ENCODE results near the gene USP40.
A peak's percentile ranks its signal among the peaks of the same experiment; 100 is the strongest.
"Not testable (repeated sequence)": the region's sequence is repeated elsewhere in the genome, so short reads cannot be mapped to it uniquely, and the experiment has no call there.

The USP40 gene

GRCh38 chr2:233566141-233566956, at the start of gene USP40:
TSS of gene USP40 (minus strand) at chr2:233566782. CDS start at chr2:233565554, 1,228 bp downstream.
- peak; percentile 91 for DNase-seq

- DNase-seq: no peak
These were observed 44.7 kb upstream of the USP40 start for GRCh38 chr2:233611284-233611683.

- DNase-seq: no peak
These were observed 39.1 kb upstream of the USP40 start for GRCh38 chr2:233605680-233606079.

- DNase-seq: no peak
These were observed 38.2 kb upstream of the USP40 start for GRCh38 chr2:233604826-233605225.

- DNase-seq: no peak
These were observed 36.9 kb upstream of the USP40 start for GRCh38 chr2:233603520-233603919.

- DNase-seq: no peak
These were observed 35.5 kb upstream of the USP40 start for GRCh38 chr2:233602076-233602475.

- DNase-seq: no peak
These were observed 33.8 kb upstream of the USP40 start for GRCh38 chr2:233600386-233600785.

GRCh38 chr2:233598952-233599351, 32.4 kb upstream of the USP40 start:
- DNase-seq: no peak

GRCh38 chr2:233597522-233597921, 30.9 kb upstream of the USP40 start:
- DNase-seq: no peak

- DNase-seq: no peak
These were observed 26.6 kb upstream of the USP40 start for GRCh38 chr2:233593201-233593600.

GRCh38 chr2:233592706-233593105, 26.1 kb upstream of the USP40 start:
- not testable (repeated sequence) for DNase-seq

GRCh38 chr2:233588400-233588799, 21.8 kb upstream of the USP40 start:
- no peak for DNase-seq

GRCh38 chr2:233584210-233584609, 17.6 kb upstream of the USP40 start:
- DNase-seq: no peak

GRCh38 chr2:233583217-233583965, 16.8 kb upstream of the USP40 start:
- DNase-seq: not testable (repeated sequence)

GRCh38 chr2:233577341-233577740, 10.8 kb upstream of the USP40 start:
- DNase-seq: not testable (repeated sequence)

GRCh38 chr2:233572468-233572867, 5.9 kb upstream of the USP40 start:
- DNase-seq: no peak

GRCh38 chr2:233571462-233571861, 4.9 kb upstream of the USP40 start:
- no peak for DNase-seq

GRCh38 chr2:233571001-233571400, 4.4 kb upstream of the USP40 start:
- no peak for DNase-seq

- no peak for DNase-seq
These were observed 869 bp downstream of the USP40 start for GRCh38 chr2:233565685-233566140.

- DNase-seq: no peak
These were observed 2.7 kb downstream of the USP40 start for GRCh38 chr2:233563663-233564430.

- DNase-seq: no peak
These were observed 9.5 kb downstream of the USP40 start for GRCh38 chr2:233556881-233557736.

- DNase-seq: no peak
These were observed 13.2 kb downstream of the USP40 start for GRCh38 chr2:233553366-233553765.
